DOHH2 (cell line): Measurements from ENCODE around the gene DERA.
"Not testable (repeated sequence)": the region's sequence is repeated elsewhere in the genome, so short reads cannot be mapped to it uniquely, and the experiment has no call there.

Source experiments
- CTCF ChIP-seq: fragments of 200-600 bp; sonication (generic); IDR thresholded peaks from one replicate; pipeline ENCODE4 v1.5.1; 2014; ENCODE audit warnings: antibody characterized with exemption, mild to moderate bottlenecking, low read depth, low read length; ENCODE audit not compliant: poor library complexity, severe bottlenecking
- EZH2phosphoT487 ChIP-seq: fragments of 200-600 bp; sonication (generic); IDR thresholded peaks from 2 replicates; pipeline ENCODE4 v1.6.1; 2017; ENCODE audit warnings: borderline replicate concordance, mild to moderate bottlenecking, antibody characterized with exemption, low read length, moderate library complexity, mixed read lengths

GRCh38 chr12:15948461-15948860 lies 37.3 kb downstream of the DERA start:
- not testable (repeated sequence) for TF ChIP-seq CTCF, EZH2phosphoT487
